Activated effector memory CD4-positive, alpha-beta T cell treated with Interleukin-2 at 50 U/mL for 16 hours (primary cell): ENCODE measurements around the gene ADD3.
"Not testable (repeated sequence)": the region's sequence is repeated elsewhere in the genome, so short reads cannot be mapped to it uniquely, and the experiment has no call there.

Experiments used
- DNase-seq: peaks from one replicate; pipeline ENCODE4 v3.0.0-alpha.2; 2020

Gene ADD3

DNA sequence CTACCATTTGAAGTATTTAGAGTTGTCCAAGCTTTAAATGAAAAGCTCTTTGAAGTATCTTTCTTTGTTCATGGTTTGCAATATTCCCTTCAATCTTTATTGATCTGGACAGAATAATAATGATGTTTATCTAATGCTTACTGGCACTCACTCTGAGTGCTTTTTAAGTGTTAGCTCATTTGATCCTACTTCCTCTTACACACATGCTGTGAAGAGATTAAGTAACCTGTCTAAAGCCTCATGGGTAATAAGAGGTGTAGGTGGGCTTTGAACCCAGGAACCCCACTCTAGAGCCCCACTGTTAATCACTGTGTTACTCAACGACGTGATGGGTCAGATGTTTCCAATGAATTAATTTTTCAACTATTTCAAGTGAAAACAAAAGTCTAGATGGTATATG lies 31.1 kb upstream of the ADD3 start:
- DNase-seq = no peak

DNA sequence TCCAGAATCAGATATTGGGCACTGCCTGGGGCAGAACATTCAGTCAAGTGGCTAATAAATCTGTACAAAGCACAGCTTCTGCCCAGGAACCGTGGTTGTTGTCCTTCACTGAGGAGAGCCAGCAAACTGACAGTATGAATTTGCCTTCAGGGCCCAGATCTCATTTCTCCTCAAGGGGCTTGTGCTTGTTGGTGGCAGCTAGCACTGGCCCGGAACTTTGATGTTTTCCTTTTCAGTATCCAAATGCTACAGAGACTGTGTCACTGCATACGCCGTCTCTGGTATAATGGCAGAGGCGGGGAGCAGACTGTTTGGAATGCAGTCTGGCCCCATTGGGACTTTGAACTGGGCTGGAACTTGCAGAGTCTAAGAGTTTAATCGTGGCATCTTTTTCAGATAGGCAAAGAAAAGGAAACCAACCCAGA lies 30.4 kb upstream of the ADD3 start:
- no peak for DNase-seq

DNA sequence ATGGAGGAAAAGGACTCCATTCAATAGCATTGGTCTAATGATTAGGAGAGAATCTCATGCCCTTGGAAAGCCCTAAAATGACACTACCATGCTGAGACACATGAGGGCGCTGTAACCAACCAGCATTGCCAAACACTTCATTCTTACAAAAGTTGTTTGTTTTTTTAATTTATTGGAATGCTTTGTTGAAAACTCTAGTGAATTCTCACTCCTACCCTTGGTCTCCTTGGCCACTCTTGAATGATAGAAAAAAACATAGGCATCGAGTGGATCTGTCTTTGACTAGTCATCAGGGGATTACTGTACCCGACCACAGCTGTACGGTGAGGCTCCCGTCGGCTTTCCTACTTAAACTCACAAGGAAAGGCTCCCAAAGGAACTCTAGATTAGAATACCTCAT lies 29.3 kb upstream of the ADD3 start:
- DNase-seq = peak; percentile 38

DNA sequence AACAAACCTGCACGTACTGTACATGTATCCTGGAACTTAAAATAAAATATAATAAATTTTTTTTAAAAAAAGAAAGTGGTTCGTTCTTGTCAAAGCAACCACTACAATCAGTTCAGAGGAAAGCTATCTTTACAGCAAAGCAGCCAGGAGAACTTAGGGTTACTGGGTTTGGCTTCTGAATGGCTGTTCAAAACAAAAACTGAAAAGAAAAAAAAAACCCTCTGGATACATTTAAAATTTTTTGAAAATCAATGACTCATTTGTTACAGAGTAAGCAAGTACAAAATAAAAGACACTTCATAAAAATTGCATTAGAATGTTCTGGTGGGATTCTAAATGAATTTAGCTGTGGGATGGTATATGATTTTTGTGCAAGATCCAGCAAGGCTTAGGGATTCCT lies 28.6 kb upstream of the ADD3 start:
- DNase-seq = no peak

DNA sequence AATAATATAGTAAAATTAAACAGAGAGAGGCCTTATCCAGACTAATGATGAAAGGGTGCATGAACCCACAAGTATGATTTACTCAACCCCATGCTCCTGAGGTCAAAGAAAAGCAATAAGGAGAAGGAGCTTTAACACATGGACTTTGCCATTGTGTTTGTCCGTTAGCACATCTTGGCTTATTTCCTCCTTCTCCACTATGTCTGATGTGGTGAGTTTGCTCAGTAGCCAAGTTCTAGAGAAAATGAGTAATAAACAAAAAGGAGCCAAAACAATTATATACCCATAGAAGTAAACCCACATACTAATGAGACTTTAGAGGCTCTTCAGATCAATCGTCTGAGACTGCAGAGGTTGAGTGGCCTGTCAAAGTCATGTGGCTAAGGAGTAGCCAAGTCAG lies 26.1 kb upstream of the ADD3 start:
- DNase-seq = no peak

DNA sequence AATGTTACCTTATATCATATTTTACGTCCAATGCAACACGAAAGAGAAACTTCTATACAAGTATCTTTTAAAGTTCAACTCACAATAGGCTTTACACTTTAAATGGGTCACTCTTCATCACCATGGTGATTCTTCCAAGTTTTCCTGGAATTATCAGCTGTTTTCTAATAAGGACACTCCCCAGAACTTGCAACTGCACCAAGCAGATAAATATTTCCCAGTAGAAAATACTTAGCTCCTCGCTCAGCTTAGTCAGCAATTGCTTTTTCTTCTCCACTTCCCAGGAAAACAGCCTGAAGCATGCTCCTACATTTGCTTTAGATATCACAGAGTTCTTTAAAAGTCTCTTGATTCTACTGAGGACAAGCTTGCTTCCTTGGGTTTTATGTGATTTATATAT lies 25.7 kb upstream of the ADD3 start:
- no peak for DNase-seq

DNA sequence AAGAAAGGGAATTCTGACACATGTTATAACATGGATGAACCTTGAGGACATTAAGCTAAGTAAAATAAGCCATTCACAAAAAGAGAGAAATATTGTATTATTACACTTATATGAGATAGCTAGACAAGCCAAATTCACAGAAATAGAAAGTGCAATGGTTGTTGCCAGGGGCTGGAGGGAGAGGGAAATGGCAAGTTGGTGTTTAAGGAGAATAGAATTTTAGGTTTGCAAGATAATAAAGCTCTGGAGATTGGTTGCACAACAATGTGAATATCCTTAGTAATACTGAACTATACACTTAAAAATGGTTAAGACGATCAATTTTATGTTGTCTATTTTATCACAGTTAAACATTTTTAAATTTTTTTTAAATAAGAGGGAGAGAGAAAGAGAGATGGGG lies 25.0 kb upstream of the ADD3 start:
- no peak for DNase-seq

DNA sequence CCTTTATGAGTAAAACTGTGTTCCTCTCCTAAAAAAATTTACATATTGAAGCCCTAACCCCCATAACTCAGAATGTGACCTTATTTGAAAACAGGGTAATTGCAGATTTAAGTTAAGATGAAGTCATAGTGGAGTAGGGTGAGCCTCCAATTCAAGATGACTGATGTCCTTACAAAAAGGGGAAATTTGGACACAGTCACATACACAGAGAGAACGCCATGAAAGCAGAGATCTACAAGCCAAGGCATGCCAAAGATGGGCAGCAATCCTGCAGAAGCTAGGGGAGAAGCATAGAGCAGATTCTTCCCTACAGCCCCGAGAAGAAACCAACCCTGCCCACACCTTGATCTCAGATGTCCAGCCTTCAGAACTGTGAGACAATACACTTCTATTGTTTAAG lies 23.8 kb upstream of the ADD3 start:
- DNase-seq = no peak

DNA sequence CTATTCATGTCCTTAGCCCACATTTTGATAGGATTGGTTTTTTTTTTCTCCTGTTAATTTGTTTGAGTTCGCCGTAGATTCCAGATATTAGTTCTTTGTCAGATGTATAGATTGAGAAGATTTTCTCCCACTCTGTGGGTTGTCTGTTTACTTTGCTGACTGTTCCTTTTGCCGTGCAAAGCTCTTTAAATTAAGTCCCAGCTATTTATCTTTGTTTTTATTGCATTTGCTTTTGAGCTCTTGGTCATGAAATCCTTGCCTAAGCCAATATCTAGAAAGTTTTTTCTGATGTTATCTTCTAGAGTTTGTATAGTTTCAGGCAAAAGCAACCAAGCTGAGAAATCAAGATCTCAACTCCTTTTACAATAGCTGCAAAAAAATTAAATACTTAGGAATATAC lies 22.0 kb upstream of the ADD3 start:
- not testable (repeated sequence) for DNase-seq

DNA sequence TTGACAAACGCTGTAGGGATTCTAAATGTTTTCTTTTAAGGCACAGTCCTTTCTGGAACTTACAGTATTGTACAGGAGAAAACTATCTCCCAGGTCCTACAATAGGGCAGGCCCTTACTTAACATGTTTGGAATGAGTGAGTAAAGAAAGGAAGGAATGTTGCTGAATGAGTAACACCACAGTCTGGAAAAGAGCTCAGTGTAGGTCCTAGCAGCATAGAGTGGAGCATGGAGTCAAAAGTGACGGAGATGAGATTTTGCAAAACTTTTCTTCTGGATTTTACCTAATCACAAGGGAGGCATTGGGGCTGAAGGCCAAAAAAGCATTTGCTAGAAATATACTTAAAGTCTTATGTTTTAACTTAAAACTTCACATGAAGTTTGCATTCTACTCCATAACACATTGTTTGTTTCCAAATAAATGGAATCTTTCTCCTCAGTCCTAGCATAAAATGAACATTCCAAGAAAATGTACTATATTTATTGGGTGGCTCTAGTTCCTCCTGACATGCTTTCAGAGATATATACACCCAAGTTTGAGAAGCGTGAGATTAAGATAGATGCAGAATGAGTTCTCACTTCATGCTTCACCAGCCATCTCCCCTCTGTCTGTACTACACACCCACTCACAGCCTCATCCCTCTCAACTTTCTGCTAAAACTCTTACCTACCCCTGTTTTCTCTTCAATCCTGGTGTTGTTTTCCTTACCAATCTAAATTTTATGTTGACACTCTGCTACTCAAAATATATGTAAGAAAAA lies 20.2 kb upstream of the ADD3 start:
- DNase-seq = no peak

DNA sequence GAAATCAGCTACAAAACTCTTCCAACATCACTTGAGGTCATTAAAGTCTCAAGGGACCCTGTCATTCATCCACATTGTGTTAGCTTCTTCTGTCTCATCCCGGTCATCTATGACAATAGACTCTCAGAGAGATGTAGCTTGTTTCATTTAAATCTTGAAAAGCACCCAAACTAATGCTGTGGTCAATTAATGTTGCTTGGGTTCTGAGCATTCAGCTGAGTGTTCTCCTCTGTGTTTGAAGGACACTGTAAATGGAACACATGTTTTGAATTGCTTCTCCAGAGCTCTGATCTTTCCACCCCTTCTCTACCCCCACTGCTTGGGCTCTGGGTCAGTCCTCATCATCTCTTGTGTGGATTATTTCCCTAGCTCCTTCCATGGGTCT lies 19.6 kb upstream of the ADD3 start:
- no peak for DNase-seq

DNA sequence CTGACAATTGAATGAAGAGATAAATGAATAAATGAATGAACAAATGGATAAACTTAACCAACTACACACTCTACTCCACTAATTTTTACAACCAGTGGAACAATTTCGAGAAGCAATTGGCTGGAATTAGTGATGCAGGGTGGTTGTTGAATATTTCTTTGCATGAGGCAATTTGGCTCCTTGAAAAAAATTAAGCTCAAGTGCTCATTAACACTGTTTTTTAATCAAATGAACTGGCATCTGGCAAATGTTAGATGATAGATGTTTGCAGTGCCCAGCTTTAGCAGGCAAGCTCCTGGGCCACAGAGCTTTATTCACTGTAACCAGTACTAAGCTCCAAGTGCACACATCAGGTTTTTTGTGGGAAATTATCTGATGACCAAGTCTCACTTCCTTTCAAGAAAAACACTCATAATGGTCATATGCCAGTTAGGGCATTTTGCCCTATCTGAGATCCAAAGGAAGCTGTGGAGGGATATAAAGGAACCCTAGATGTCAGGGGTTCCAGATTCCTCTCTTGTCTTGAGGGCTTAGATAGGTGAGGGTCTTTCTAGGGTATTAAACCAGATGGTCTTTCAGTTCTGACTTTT lies 16.4 kb upstream of the ADD3 start:
- no peak for DNase-seq

DNA sequence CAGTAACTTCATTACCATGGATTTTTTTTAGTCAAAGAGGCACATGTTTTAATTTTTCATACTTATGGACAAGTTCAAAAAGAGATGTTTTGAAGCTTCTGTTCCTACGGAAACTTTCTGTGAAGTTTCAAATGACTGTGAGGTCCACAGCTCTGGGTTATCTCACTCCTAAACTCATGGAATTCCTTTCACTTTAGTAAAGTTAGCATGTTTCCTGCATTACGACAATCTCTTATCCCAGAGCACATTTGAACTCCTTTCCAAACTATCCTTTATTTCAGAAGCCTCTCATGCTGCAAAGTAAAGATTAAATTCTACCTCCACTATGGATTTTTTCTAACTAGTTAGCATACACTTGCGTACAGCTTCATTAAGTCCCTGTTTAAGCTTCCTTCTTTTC lies 15.3 kb upstream of the ADD3 start:
- DNase-seq = no peak

DNA sequence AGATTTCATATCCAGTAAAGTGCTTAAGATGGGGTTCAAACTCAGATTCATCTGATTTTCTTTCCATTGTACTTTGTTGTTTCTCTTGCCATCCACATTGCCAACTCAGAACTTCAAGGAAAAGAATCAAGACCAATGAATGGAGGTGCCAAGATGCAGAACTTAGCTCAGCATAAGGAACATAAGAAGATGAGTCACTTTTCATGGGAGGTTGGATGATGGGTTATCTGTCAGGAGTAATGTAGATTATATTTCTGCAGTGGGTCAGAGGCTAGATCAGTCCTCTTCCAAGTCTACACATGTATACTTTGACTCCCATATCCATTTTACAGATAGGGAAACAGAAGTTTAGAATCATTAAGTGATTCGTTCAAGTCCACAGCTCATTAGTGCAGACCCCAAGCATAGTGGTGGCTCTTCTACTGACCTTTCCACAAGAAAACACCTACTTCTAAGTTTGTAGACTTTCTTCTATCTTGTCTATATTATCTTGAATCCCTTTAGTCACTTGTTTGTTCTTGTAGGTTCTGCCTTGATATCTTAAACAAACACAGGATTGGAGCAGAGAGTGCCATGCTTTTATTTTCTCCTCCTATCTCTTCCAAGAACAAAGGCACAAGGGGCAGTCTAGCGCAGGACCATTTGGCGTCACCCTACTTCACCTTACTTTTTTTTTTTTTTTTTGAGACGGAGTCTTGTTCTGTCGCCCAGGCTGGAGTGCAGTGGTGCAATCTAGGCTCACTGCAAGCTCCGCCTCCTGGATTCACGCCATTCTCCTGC lies 14.0 kb upstream of the ADD3 start:
- DNase-seq = no peak

DNA sequence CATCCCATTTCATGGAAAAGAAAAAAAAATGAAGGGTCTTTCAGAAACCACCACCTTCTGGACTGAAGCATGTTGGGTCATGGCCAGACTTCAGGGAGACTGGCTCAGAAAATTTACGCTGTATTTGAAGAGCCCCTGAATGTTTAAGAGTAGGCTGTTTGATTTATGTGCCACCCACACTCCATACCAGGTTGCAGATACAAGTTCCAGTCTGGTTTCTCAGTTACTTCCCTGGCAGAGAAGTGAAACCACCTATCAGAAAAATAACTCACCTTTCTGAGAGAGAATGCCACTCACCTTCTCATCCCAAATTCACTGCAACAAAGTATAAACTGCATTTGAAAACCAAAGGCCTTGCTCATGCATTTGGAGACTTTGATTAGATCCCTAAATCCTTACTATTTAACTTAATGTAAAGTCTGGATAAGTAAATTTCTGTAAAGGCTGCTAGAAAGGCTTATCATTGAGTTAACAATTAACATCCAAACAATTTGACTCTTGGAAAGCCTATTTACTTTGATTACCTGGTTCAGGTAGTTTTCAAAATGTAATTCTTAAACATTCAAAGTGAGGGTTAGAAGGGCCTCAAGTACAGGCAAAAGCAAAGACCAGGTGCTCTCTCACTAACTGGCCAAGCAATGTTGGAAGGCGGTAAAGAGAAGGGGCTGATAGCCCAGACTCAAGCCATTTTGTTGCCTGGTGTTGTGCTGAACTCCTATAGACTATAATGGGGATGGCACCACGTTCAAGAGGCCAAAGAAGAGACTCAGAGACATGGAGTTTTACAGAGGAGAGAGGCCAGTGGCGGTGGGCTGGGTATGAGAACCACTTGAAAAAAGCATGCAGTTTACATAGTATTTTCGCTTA lies 12.8 kb upstream of the ADD3 start:
- no peak for DNase-seq

DNA sequence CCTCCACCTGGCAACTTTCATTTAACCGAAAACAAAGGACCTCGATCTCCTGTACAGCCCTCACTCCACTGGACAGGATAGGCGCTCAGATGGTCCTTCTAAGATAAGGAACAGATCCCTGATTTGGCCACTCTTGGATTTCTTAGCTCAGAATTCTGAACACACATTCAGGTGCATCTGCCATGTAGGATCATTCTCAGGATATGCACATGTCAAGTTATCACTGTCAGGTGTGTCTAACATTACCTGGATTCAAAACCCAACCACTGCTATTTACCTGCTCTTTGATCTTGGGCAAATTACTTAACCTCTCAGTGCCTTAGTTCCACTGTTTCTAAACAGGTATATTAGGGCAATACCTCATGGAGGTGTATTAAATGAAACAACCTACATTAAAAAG lies 12.2 kb upstream of the ADD3 start:
- no peak for DNase-seq

DNA sequence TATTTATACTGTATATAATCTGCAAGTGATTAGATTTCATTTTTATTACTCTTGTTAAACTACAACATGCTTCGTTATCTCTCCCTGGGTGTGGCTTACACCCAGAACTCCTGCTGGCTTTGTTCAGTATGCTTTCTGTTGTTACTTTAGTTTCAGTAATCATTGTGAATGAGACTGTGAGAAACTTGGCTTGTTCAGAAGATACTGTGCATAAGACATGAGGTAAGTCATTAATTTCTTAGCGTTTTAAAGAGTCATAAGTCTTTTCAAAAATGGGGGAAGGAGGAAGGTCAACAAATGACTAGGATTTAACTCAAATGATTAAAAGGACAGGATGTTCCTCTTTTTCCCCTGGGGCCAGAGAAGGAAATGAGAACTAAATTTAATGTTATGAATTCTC lies 11.6 kb upstream of the ADD3 start:
- DNase-seq = no peak

DNA sequence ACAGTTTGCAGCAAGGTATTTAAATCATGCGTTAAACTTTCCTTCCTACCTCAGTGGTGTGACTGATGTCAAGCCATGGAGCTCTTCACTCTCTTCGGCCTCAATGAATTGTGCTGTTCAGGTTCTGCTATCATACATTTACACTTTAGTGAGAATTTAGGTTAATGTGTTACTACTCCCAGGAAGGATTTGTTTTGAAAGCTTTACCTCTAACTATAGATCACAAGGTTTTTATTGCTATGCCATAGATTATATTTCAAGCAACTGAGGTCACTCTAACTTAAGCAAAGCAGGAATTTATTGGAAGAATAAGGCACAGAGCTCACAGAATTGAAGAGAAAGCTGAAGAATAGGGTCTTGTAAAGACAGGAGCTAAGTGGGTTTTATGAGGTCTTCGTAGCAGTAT lies 11.0 kb upstream of the ADD3 start:
- DNase-seq = no peak

DNA sequence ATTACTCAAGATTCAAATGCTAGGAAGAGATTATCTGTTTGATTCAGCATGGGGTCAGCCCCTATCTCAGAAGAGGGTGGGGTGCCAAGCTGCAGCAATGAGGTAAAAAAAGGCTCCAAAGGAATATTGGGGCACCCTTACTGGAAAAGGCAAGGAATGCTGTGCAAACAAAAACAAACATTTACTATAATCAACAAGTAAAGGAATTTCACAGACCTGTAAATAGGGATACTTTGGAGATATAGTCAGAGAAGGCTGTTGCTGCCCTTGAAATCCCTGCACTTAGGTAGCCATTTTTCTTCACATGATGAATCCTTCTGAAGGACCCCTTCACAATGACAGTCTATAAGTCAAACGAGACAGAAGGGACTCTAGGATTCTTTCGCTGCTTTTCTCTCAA lies 10.6 kb upstream of the ADD3 start:
- DNase-seq = no peak

DNA sequence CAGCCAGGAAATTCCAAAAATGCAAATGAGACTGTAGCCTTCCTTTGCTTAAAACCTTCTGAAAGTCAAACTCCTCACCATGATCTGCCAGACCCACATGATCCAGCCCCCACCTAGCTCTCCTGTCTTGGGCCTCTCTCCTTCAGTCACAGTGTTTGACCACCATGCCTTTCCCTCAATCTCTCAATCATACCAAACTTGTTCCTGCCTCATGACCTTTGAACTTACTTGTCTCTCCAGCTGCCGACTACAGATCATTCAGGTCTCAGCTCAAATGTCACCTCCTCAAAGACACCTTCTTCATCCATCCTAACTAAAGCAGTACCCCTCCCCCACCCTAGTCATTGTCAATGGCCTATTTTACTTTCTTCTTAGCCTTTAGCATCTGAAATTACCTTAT lies 9.3 kb upstream of the ADD3 start:
- DNase-seq = no peak

DNA sequence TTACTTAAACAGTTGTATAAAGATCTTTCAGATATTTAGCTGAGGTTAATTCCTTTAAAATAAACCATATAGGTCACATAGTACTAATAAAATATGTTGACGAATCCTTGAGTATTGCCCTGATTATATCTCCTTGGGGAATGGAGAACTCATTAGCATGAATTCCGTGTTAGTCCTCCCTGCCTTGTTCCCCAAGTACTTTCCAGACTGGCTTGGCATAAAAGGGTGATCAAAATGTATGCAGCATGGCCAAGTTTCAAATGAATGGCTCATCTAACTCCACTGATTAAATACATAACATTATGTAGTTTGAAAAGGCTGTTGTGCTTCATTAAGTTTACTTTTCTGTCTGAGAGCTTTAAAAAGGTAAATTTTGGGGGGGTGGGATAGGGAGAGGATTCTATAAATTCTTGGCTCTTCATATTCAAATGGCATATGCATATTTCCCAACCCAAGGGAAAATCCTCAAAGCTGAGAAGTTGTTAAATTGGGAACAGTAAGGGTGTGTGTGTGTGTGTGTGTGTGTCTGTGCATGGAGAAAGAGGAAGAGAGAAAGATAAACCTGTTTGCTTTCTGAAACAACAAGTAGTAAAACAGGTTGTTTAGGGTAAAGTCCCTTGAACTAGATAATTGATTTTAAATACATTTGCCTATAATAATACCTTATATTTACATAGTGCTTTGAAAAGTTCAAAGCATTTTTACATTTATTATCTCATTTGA lies 4.8 kb upstream of the ADD3 start:
- no peak for DNase-seq

DNA sequence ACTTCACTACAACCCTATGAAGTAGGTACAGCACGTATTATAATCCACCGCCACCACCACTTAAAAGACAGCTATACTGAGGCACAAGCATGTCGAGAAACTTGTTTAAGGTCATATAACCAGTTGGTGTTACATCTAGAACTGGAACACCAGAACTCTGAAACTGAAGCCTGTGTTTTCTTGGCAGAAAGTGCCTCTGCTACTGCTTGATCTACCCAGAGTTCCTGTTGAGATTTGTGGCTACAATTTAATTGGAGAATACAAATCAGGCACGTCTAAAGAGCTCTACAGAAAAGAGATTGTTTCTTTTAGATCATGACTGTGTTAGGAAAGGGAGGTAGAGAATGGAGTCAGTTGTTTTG lies 4.3 kb upstream of the ADD3 start:
- no peak for DNase-seq

DNA sequence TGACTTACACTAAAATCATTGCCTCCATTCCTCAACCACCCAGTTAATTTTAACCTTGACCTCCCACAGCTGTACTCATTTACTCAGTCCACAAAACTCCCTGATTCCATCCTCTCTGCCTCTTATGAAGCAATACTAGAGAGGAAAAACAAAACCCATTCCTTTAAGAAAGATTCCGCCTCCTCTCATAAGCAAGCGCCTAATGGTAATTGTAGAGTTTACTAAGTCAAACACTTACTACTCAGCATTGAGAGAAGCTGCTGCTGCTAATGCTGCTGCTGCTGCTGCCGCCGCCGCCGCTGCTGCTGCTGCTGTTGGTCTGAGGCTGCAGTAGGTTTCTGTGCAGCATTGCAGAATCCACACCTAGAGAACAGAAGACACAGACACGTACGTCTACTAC lies 2.1 kb upstream of the ADD3 start:
- no peak for DNase-seq
